GM12878 (cell line): Measurements from ENCODE around the gene PUM2. TPM values are rescaled to one million over a fixed set of nuclear protein-coding genes. Genes with fewer than 3 reads are reported as not detected.

Experiments used
- ATAC-seq: fragments of 200-7000 bp; cut with Tn5 transposase; 3 replicates; pipeline ENCODE4 v1.9.1; 2020; ENCODE audit warnings: mild to moderate bottlenecking, moderate library complexity
- BruUV-seq: library from RNA; stranded (reverse); fragments of 400-500 nt; replicated peaks from 2 replicates; lab custom pipeline; 2021; lab: Mats Ljungman, UMichigan
- CTCF ChIA-PET: fragments of 300-600 bp; sonication (Branson Sonifier 250); formaldehyde crosslinking; extraction: SDS; loops from one replicate; lab custom pipeline; 2021; ENCODE audit warnings: inconsistent platforms; lab: Yijun Ruan, JAX
- POLR2A ChIA-PET: fragments of 350-600 bp; formaldehyde crosslinking; extraction: SDS; loops from one replicate; lab custom pipeline; 2021; ENCODE audit warnings: inconsistent platforms; lab: Charles Lee
- RAD21 ChIA-PET: fragments of 300-600 bp; sonication (Branson Sonifier 250); formaldehyde crosslinking; loops from one replicate; lab custom pipeline; 2023; ENCODE audit warnings: antibody characterized with exemption; ENCODE audit not compliant: unreplicated experiment; lab: Charles Lee
- SMC1A ChIA-PET: fragments of 300-600 bp; sonication (Branson Sonifier 250); formaldehyde crosslinking; loops from one replicate; lab custom pipeline; 2023; ENCODE audit not compliant: unreplicated experiment, uncharacterized antibody; lab: Charles Lee
- DNase-seq: peaks from one replicate; pipeline ENCODE4 v3.0.0-alpha.2; 2011; ENCODE audit warnings: low read depth, low spot score
- FAIRE-seq: peaks from 3 replicates; lab custom pipeline; 2011; peaks lifted over from hg19 to GRCh38; lab: Jason Lieb, UNC
- H2AFZ ChIP-seq: 2 replicates; pipeline ENCODE4 v1.6.0; 2011; ENCODE audit warnings: low read depth, low read length, control low read depth; ENCODE audit not compliant: control insufficient read depth
- H3K27ac ChIP-seq: 2 replicates; pipeline ENCODE4 v1.5.1; 2011; ENCODE audit warnings: control low read depth; ENCODE audit not compliant: control insufficient read depth, insufficient read depth
- H3K27me3 ChIP-seq, 2 experiments: replicated peaks in 1 of 2; 2 replicates each; pipeline versions ENCODE4 v1.6.0 to v1.6.1; 2011; ENCODE audit warnings: low read length in 1 of 2; ENCODE audit not compliant: control insufficient read depth in 2 of 2, insufficient read depth in 2 of 2
- H3K36me3 ChIP-seq, 2 experiments: 2 replicates each; pipeline ENCODE4 v1.5.1; 2011; ENCODE audit warnings: low read length in 1 of 2; ENCODE audit not compliant: control insufficient read depth in 2 of 2, insufficient read depth in 2 of 2
- H3K4me1 ChIP-seq: 2 replicates; pipeline ENCODE4 v1.6.1; 2011; ENCODE audit warnings: mild to moderate bottlenecking, low read length, moderate library complexity, mixed read lengths; ENCODE audit not compliant: control insufficient read depth, insufficient read depth
- H3K4me2 ChIP-seq: 2 replicates; pipeline ENCODE4 v1.6.0; 2011; ENCODE audit warnings: control low read depth; ENCODE audit not compliant: control insufficient read depth, insufficient read depth
- H3K4me3 ChIP-seq: fragments of 200-600 bp; sonication (generic); 2 replicates; pipeline ENCODE4 v1.5.1; 2016
- H3K79me2 ChIP-seq: 2 replicates; pipeline ENCODE4 v1.6.0; 2011; ENCODE audit warnings: low read length; ENCODE audit not compliant: control insufficient read depth, insufficient read depth
- H3K9ac ChIP-seq: 2 replicates; pipeline ENCODE4 v1.8.0; 2011; ENCODE audit warnings: low read length, control low read depth, mixed read lengths; ENCODE audit not compliant: control insufficient read depth, insufficient read depth
- H3K9me3 ChIP-seq: replicated peaks from 3 replicates; pipeline ENCODE4 v1.5.1; 2011; ENCODE audit warnings: mild to moderate bottlenecking, low read length; ENCODE audit not compliant: control insufficient read depth, insufficient read depth
- H4K20me1 ChIP-seq: 2 replicates; pipeline ENCODE4 v1.6.0; 2011; ENCODE audit not compliant: control insufficient read depth, insufficient read depth
- BHLHE40 ChIP-seq, 2 experiments: fragments of 450-650 bp in 1 of 2; IDR thresholded peaks; 2 replicates each; pipeline ENCODE4 v1.6.1; 2011 to 2017; ENCODE audit warnings: low read depth in 2 of 2, borderline replicate concordance in 1 of 2, improper control_type of control experiment in 1 of 2, low read length in 1 of 2, mild to moderate bottlenecking in 1 of 2
- CEBPB ChIP-seq, 2 experiments: fragments of 150-350 bp in 1 of 2; IDR thresholded peaks; 2 replicates each; pipeline ENCODE4 v1.6.1; 2012 to 2014; ENCODE audit warnings: low read depth in 2 of 2, low read length in 2 of 2, borderline replicate concordance in 1 of 2, inconsistent platforms in 1 of 2
- GATAD2B ChIP-seq: fragments of 450-650 bp; conservative IDR thresholded peaks from 2 replicates; pipeline ENCODE4 v1.6.1; 2017; ENCODE audit warnings: low read depth, mild to moderate bottlenecking, moderate library complexity
- NR2F1 ChIP-seq: fragments of 450-650 bp; conservative IDR thresholded peaks from 2 replicates; pipeline ENCODE4 v1.6.1; 2017; ENCODE audit warnings: mild to moderate bottlenecking
- POLR2A ChIP-seq: IDR thresholded peaks from 2 replicates; pipeline ENCODE4 v1.6.1; 2011; ENCODE audit warnings: low read depth, mild to moderate bottlenecking, low read length
- PRDM15 ChIP-seq: fragments of 450-650 bp; formaldehyde crosslinking; IDR thresholded peaks from 2 replicates; pipeline ENCODE4 v1.4.0; 2020; ENCODE audit warnings: mild to moderate bottlenecking, moderate library complexity
- RAD21 ChIP-seq: IDR thresholded peaks from 2 replicates; pipeline ENCODE4 v1.6.1; 2011; ENCODE audit warnings: mild to moderate bottlenecking, low read depth, low read length, moderate library complexity; ENCODE audit not compliant: insufficient read depth
- ZNF217 ChIP-seq: fragments of 450-650 bp; IDR thresholded peaks from 2 replicates; pipeline ENCODE4 v1.6.1; 2017; ENCODE audit warnings: antibody characterized with exemption, mild to moderate bottlenecking
- WGBS: methylation state at CpG from one replicate; pipeline ENCODE4 v1.1.6; 2016; ENCODE audit warnings: low lambda C conversion rate; ENCODE audit not compliant: insufficient replicate concordance, insufficient coverage; ENCODE audit errors: missing lambda C conversion rate; 5-methylcytosine and 5-hydroxymethylcytosine counted together
- in situ Hi-C: fragments of 300-500 bp; cut with MboI; formaldehyde crosslinking; loops from 9 replicates; pipeline ENCODE4 v1.14.3; 2018; ENCODE audit warnings: mixed read lengths
- intact Hi-C: fragments of 100-400 bp; cut with micrococcal nuclease; formaldehyde crosslinking; loops from one replicate; pipeline ENCODE4 v1.14.2; 2022; ENCODE audit not compliant: unreplicated experiment
- polyA plus RNA-seq, 11 experiments: library from polyadenylated mRNA; depleted of rRNA in 4 of 11; unstranded in 6 of 11; stranded (reverse) in 5 of 11; fragments of >200 nt; fragmentation: Nextera tagmentation in 4 of 11; fragmentation: Illumina TruSeq in 1 of 11; extraction: Ambion mirVana in 4 of 11; extraction: Trizol in 1 of 11; gene quantifications; 1 replicate in 1 of 11; 2 replicates in 10 of 11; pipeline versions ENCODE4 v1.2.1 to v1.2.3, GENCODE V29; 2011 to 2016; ENCODE audit warnings: inconsistent platforms in 2 of 11, missing spikeins in 2 of 11, low read depth in 1 of 11
- total RNA-seq, 4 experiments: library from RNA; depleted of rRNA in 3 of 4; stranded (reverse); fragments of >200 nt in 3 of 4; fragmentation: Illumina TruSeq in 1 of 4; extraction: Trizol in 1 of 4; gene quantifications; 2 replicates each; pipeline versions ENCODE4 v1.2.1 to v1.2.3, GENCODE V29; 2013 to 2021
- TF ChIP-seq, protein P1 (sequence below): fragments of 450-650 bp; IDR thresholded peaks from 2 replicates; pipeline ENCODE4 v1.6.1; 2018; ENCODE audit warnings: borderline replicate concordance, mild to moderate bottlenecking; ENCODE audit not compliant: partially characterized antibody
- TF ChIP-seq, protein P2 (sequence below): fragments of 450-650 bp; conservative IDR thresholded peaks from 2 replicates; pipeline ENCODE4 v1.6.1; 2017; ENCODE audit warnings: mild to moderate bottlenecking, moderate library complexity
- TF ChIP-seq, protein P3 (sequence below): fragments of 450-650 bp; IDR thresholded peaks from 2 replicates; pipeline ENCODE4 v1.6.1; 2016; ENCODE audit warnings: mild to moderate bottlenecking

PUM2 gene
- total and polyA plus RNA-seq, 10 of the 15 experiments (the other 5 are each of a cell fraction or from before 2014, with no cell fraction given), result 14.5 to 87.6 (median 29.4) TPM

- no peaks in the 10 kb centered on the region for H3K9me3 ChIP-seq
- peak; percentile 23 for ATAC-seq
- no peaks in the 10 kb centered on the region for H3K27me3 ChIP-seq
- POLR2A ChIA-PET, result interaction anchor here (1.2 to 3.8 kb wide), 4 partner anchors 11 to 85 kb away, joined by 3 to 38 read pairs (median 5); no protein-coding TSS in a partner anchor
- BruUV-seq, result no TSS peak
- DNase-seq, result no peak
- SMC1A ChIA-PET, result interaction anchor here (0.7 to 9.6 kb wide), 7 partner anchors 12 to 291 kb away, joined by 3 to 191 read pairs (median 3); no protein-coding TSS in a partner anchor
- CTCF ChIA-PET, result interaction anchor here (0.6 to 7.5 kb wide), 14 partner anchors 9 to 709 kb away, joined by 3 to 284 read pairs (median 3); no protein-coding TSS in a partner anchor
- H3K79me2 ChIP-seq, result peaks cover 39% of the 10 kb centered on the region
- peak overlapping the region; percentile 84 for H3K4me3 ChIP-seq
- no peak for FAIRE-seq
- H3K4me1 ChIP-seq, result peaks cover 30% of the 10 kb centered on the region
- H3K4me2 ChIP-seq, result peak overlapping the region; percentile 99
- H3K36me3 ChIP-seq, result no peaks in the 10 kb centered on the region
- H2AFZ ChIP-seq, result peak overlapping the region; percentile 76
- H4K20me1 ChIP-seq, result no peaks in the 10 kb centered on the region
- 2% methylated on average over 54 of the region's 66 CpGs for WGBS
- RAD21 ChIA-PET, result interaction anchor here (0.7 to 7.0 kb wide), 12 partner anchors 11 to 235 kb away, joined by 3 to 156 read pairs (median 12); no protein-coding TSS in a partner anchor
- H3K9ac ChIP-seq, result peak overlapping the region; percentile 76
- intact Hi-C loops (no loop called here), in situ Hi-C loops (no loop called here)
- peak overlapping the region; percentile 74 for H3K27ac ChIP-seq
- TF ChIP-seq PRDM15 (CRISPR knock-in tag) (no peak), RAD21 (0 out of 2 replicates have a peak, but pooled peaks have one; percentile 9), ZNF217 (no peak), NR2F1 (peak; percentile 14; the same call in 1 of the 2 replicates), POLR2A (peak; percentile 63), CEBPB (IDR thresholded peaks at IDR 0.05; ENCODE audit: borderline replicate concordance in 1 of 2, low read depth in 2 of 2, low read length in 2 of 2) (no peak), BHLHE40 (IDR thresholded peaks at IDR 0.05; ENCODE audit: borderline replicate concordance in 1 of 2, low read depth in 2 of 2, low read length in 1 of 2) (peak in 1 of 2 experiments; percentile 57; a peak in 2 of 4 replicates), GATAD2B (peak; percentile 40)
- TF ChIP-seq, protein P1, sequence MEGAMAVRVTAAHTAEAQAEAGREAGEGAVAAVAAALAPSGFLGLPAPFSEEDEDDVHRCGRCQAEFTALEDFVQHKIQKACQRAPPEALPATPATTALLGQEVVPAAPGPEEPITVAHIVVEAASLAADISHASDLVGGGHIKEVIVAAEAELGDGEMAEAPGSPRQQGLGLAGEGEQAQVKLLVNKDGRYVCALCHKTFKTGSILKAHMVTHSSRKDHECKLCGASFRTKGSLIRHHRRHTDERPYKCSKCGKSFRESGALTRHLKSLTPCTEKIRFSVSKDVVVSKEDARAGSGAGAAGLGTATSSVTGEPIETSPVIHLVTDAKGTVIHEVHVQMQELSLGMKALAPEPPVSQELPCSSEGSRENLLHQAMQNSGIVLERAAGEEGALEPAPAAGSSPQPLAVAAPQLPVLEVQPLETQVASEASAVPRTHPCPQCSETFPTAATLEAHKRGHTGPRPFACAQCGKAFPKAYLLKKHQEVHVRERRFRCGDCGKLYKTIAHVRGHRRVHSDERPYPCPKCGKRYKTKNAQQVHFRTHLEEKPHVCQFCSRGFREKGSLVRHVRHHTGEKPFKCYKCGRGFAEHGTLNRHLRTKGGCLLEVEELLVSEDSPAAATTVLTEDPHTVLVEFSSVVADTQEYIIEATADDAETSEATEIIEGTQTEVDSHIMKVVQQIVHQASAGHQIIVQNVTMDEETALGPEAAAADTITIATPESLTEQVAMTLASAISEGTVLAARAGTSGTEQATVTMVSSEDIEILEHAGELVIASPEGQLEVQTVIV, result no peak
- TF ChIP-seq, protein P2, sequence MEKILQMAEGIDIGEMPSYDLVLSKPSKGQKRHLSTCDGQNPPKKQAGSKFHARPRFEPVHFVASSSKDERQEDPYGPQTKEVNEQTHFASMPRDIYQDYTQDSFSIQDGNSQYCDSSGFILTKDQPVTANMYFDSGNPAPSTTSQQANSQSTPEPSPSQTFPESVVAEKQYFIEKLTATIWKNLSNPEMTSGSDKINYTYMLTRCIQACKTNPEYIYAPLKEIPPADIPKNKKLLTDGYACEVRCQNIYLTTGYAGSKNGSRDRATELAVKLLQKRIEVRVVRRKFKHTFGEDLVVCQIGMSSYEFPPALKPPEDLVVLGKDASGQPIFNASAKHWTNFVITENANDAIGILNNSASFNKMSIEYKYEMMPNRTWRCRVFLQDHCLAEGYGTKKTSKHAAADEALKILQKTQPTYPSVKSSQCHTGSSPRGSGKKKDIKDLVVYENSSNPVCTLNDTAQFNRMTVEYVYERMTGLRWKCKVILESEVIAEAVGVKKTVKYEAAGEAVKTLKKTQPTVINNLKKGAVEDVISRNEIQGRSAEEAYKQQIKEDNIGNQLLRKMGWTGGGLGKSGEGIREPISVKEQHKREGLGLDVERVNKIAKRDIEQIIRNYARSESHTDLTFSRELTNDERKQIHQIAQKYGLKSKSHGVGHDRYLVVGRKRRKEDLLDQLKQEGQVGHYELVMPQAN, result no peak; the same call in 1 of the 2 replicates
- TF ChIP-seq, protein P3, sequence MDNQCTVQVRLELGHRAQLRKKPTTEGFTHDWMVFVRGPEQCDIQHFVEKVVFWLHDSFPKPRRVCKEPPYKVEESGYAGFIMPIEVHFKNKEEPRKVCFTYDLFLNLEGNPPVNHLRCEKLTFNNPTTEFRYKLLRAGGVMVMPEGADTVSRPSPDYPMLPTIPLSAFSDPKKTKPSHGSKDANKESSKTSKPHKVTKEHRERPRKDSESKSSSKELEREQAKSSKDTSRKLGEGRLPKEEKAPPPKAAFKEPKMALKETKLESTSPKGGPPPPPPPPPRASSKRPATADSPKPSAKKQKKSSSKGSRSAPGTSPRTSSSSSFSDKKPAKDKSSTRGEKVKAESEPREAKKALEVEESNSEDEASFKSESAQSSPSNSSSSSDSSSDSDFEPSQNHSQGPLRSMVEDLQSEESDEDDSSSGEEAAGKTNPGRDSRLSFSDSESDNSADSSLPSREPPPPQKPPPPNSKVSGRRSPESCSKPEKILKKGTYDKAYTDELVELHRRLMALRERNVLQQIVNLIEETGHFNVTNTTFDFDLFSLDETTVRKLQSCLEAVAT, result no peak
Observed at GRCh38 chr2:20223407-20224163, 127.1 kb downstream of the PUM2 start.
